Uterus (tissue), 2 donors: ENCODE data around the gene PTDSS2.

Experiments used
- CTCF ChIP-seq, 4 experiments: fragments of 200-600 bp in 2 of 4; fragments of 450-650 bp in 2 of 4; sonication (generic) in 2 of 4; IDR thresholded peaks; one replicate each; pipeline ENCODE4 v1.5.1; 2016 to 2019; ENCODE audit warnings: antibody characterized with exemption in 4 of 4, mild to moderate bottlenecking in 2 of 4, moderate library complexity in 1 of 4
- POLR2A ChIP-seq, 2 donors: fragments of 450-650 bp; IDR thresholded peaks; one replicate each; pipeline ENCODE4 v1.6.1; 2016; ENCODE audit warnings: antibody characterized with exemption in 2 of 2, mild to moderate bottlenecking in 1 of 2, moderate library complexity in 1 of 2

GRCh38 chr11:474914-475506 lies 24.9 kb downstream of the PTDSS2 start:
- no peak for TF ChIP-seq CTCF (IDR thresholded peaks at IDR 0.05)
- no peak for TF ChIP-seq POLR2A (IDR thresholded peaks at IDR 0.05)
